Nephron progenitor cell (in vitro differentiated cells): Measurements from ENCODE around the gene OMP.

Experiments used
- DNase-seq: peaks from one replicate; pipeline ENCODE4 v3.0.0; 2021
- H3K27ac Mint-ChIP-seq: 2 replicates; pipeline ENCODE4 v1.8.0; 2021; ENCODE audit warnings: mild to moderate bottlenecking, moderate library complexity, mixed read lengths
- H3K27me3 Mint-ChIP-seq: 2 replicates; pipeline ENCODE4 v1.8.0; 2021; ENCODE audit warnings: mild to moderate bottlenecking, low read depth, mixed read lengths; ENCODE audit not compliant: poor library complexity
- H3K36me3 Mint-ChIP-seq: 2 replicates; pipeline ENCODE4 v1.8.0; 2021; ENCODE audit warnings: low read depth, mixed read lengths
- H3K4me1 Mint-ChIP-seq: 2 replicates; pipeline ENCODE4 v1.8.0; 2021; ENCODE audit warnings: mixed read lengths
- H3K4me3 Mint-ChIP-seq: 2 replicates; pipeline ENCODE4 v1.8.0; 2021; ENCODE audit warnings: mild to moderate bottlenecking, moderate library complexity, mixed read lengths
- H3K9me3 Mint-ChIP-seq: 2 replicates; pipeline ENCODE4 v1.8.0; 2021; ENCODE audit warnings: mild to moderate bottlenecking, moderate library complexity, mixed read lengths
- CTCF ChIP-seq: fragments of 200-600 bp; sonication (generic); IDR thresholded peaks from 2 replicates; pipeline ENCODE4 v1.5.0; 2021; ENCODE audit warnings: antibody characterized with exemption

OMP gene

GRCh38 chr11:77136784-77137420 is 34.3 kb downstream of the OMP start:
- H3K9me3 Mint-ChIP-seq = no peaks in the 10 kb centered on the region
- no peak overlapping the region for H3K4me3 Mint-ChIP-seq
- no peak for TF ChIP-seq CTCF
- DNase-seq = no peak
- H3K4me1 Mint-ChIP-seq = peaks cover 49% of the 10 kb centered on the region
- H3K27ac Mint-ChIP-seq = peak overlapping the region; percentile 36
- peaks cover 3% of the 10 kb centered on the region for H3K27me3 Mint-ChIP-seq
- H3K36me3 Mint-ChIP-seq = no peaks in the 10 kb centered on the region

- H3K36me3 Mint-ChIP-seq = no peaks in the 10 kb centered on the region
- peaks cover 49% of the 10 kb centered on the region for H3K4me1 Mint-ChIP-seq
- H3K27me3 Mint-ChIP-seq = peaks cover 3% of the 10 kb centered on the region
- DNase-seq = no peak
- TF ChIP-seq CTCF = no peak
- H3K4me3 Mint-ChIP-seq = no peak overlapping the region
- peak overlapping the region; percentile 36 for H3K27ac Mint-ChIP-seq
- H3K9me3 Mint-ChIP-seq = no peaks in the 10 kb centered on the region
These were observed 34.8 kb downstream of the OMP start for GRCh38 chr11:77137421-77137820.

GRCh38 chr11:77138106-77138649 is 35.5 kb downstream of the OMP start:
- no peak for TF ChIP-seq CTCF
- Mint-ChIP-seq H3K36me3 (no peaks in the 10 kb centered on the region), H3K9me3 (no peaks in the 10 kb centered on the region), H3K27me3 (peaks cover 3% of the 10 kb centered on the region), H3K4me3 (no peak overlapping the region), H3K27ac (no peak overlapping the region), H3K4me1 (peaks cover 53% of the 10 kb centered on the region)
- DNase-seq = no peak

- DNase-seq = no peak
- TF ChIP-seq CTCF = no peak
- Mint-ChIP-seq H3K36me3 (no peaks in the 10 kb centered on the region), H3K4me1 (peaks cover 62% of the 10 kb centered on the region), H3K27me3 (peaks cover 3% of the 10 kb centered on the region), H3K27ac (no peak overlapping the region), H3K9me3 (no peaks in the 10 kb centered on the region), H3K4me3 (no peak overlapping the region)
These were observed 36.6 kb downstream of the OMP start for GRCh38 chr11:77139201-77139600.

- Mint-ChIP-seq H3K27ac (peak overlapping the region; percentile 29), H3K4me1 (peaks cover 70% of the 10 kb centered on the region), H3K9me3 (no peaks in the 10 kb centered on the region), H3K27me3 (peaks cover 8% of the 10 kb centered on the region), H3K4me3 (no peak overlapping the region), H3K36me3 (no peaks in the 10 kb centered on the region)
- TF ChIP-seq CTCF = no peak
- peak; percentile 39 for DNase-seq
These were observed 37.7 kb downstream of the OMP start for GRCh38 chr11:77140231-77140851.

GRCh38 chr11:77141034-77141433 is 38.4 kb downstream of the OMP start:
- peaks cover 72% of the 10 kb centered on the region for H3K4me1 Mint-ChIP-seq
- no peak overlapping the region for H3K27ac Mint-ChIP-seq
- TF ChIP-seq CTCF = no peak
- no peaks in the 10 kb centered on the region for H3K36me3 Mint-ChIP-seq
- H3K9me3 Mint-ChIP-seq = no peaks in the 10 kb centered on the region
- no peak overlapping the region for H3K4me3 Mint-ChIP-seq
- peaks cover 13% of the 10 kb centered on the region for H3K27me3 Mint-ChIP-seq
- DNase-seq = no peak
